GM10266 (cell line): ENCODE data around the gene TMEM87A.

ENCODE experiments used
- DNase-seq: peaks from one replicate; pipeline ENCODE4 v3.0.0; 2012; ENCODE audit errors: extremely low spot score
- CTCF ChIP-seq: IDR thresholded peaks from 2 replicates; pipeline ENCODE4 v1.5.1; 2012; ENCODE audit warnings: mild to moderate bottlenecking, low read depth; ENCODE audit not compliant: control insufficient read depth, insufficient read depth; ENCODE audit errors: missing control alignments

TMEM87A gene

GRCh38 chr15:42202653-42203052 lies 70.6 kb downstream of the TMEM87A start:
- TF ChIP-seq CTCF, result no peak
- no peak for DNase-seq

GRCh38 chr15:42201801-42202200 lies 71.4 kb downstream of the TMEM87A start:
- no peak for TF ChIP-seq CTCF
- no peak for DNase-seq

GRCh38 chr15:42199126-42199525 lies 74.1 kb downstream of the TMEM87A start:
- TF ChIP-seq CTCF, result no peak

GRCh38 chr15:42198516-42198915 lies 74.7 kb downstream of the TMEM87A start:
- DNase-seq, result no peak
- TF ChIP-seq CTCF, result no peak

More at GRCh38 chr15:42199126-42199525, 74.1 kb downstream of the TMEM87A start:
- no peak for DNase-seq

DNA sequence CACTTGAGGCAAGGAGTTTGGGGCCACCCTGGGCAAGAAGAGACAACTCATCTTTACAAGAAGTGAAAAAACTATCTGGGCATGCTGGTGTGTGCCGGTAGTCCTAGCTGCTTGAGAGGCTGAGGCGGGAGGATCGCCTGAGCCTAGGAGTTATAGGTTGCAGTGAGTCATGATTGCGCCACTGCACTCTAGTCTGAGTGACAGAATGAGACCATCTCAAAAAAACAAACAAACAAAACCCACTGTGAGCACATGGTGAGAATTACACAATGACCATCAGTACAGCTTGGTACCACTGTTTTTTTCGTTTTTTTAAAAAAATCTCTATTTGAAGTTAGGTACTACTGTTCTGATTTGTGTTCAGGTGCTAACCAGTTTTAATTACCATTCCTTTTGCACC lies 78.7 kb downstream of the TMEM87A start:
- DNase-seq, result no peak

GRCh38 chr15:42193383-42193782 lies 79.8 kb downstream of the TMEM87A start:
- DNase-seq, result no peak
- no peak for TF ChIP-seq CTCF

More for the DNA sequence above, 78.7 kb downstream of the TMEM87A start:
- TF ChIP-seq CTCF, result no peak

- no peak for DNase-seq
- no peak for TF ChIP-seq CTCF
Measured at GRCh38 chr15:42191610-42192346, 81.5 kb downstream of the TMEM87A start.
